Pancreas (tissue), 10 donors: ENCODE results near the gene KRT4. TPM values are rescaled to one million over a fixed set of nuclear protein-coding genes. Genes with fewer than 3 reads are reported as not detected.

Source experiments
- ATAC-seq, 4 donors: fragments of 200-7000 bp; cut with Tn5 transposase; one replicate each; pipeline versions ENCODE4 v1.8.0 to v1.9.1; 2020; ENCODE audit warnings: mild to moderate bottlenecking in 4 of 4, moderate library complexity in 4 of 4
- DNase-seq, 6 donors: peaks; one replicate each; pipeline ENCODE4 v3.0.0-alpha.2; 2020
- FAIRE-seq: peaks from 2 replicates; lab custom pipeline; 2012; peaks lifted over from hg19 to GRCh38; lab: Jason Lieb, UNC
- H3K27ac ChIP-seq, 4 donors: fragments of 200-600 bp; sonication (generic); 1 replicate in 3 of 4; 2 replicates in 1 of 4; pipeline versions ENCODE4 v1.5.0 to v1.8.0; 2020
- H3K27me3 ChIP-seq, 4 donors: fragments of 200-600 bp; one replicate each; pipeline ENCODE4 v1.8.0; 2021
- H3K36me3 ChIP-seq, 3 donors: fragments of 200-600 bp; sonication (generic) in 1 of 3; one replicate each; pipeline versions ENCODE4 v1.5.0 to v1.8.0; 2020 to 2021
- H3K4me1 ChIP-seq, 3 donors: fragments of 200-600 bp; one replicate each; pipeline ENCODE4 v1.8.0; 2021
- H3K4me3 ChIP-seq, 4 donors: fragments of 200-600 bp; sonication (generic) in 2 of 4; one replicate each; pipeline versions ENCODE4 v1.5.0 to v1.8.0; 2020 to 2021
- H3K9me3 ChIP-seq, 4 donors: fragments of 200-600 bp; one replicate each; pipeline ENCODE4 v1.8.0; 2021
- CTCF ChIP-seq, 4 donors: fragments of 200-600 bp; sonication (generic) in 3 of 4; IDR thresholded peaks; one replicate each; pipeline versions ENCODE4 v1.5.0 to v1.8.0; 2021; ENCODE audit warnings: antibody characterized with exemption in 4 of 4
- WGBS, 2 donors: extraction: QIAGEN DNeasy Blood & Tissue Kit; methylation state at CpG; one replicate each; pipeline ENCODE4 v1.1.7; 2013; 5-methylcytosine and 5-hydroxymethylcytosine counted together
- intact Hi-C, 3 donors: fragments of 100-400 bp; cut with DNase I; formaldehyde crosslinking; loops; one replicate each; pipeline versions ENCODE4 v1.11.1 to v1.14.2; 2022
- polyA plus RNA-seq, 2 donors: library from polyadenylated mRNA; stranded (reverse); fragments of 200-250 nt; gene quantifications; one replicate each; pipeline ENCODE4 v1.2.3, GENCODE V29; 2013
- total RNA-seq, 6 donors: library from RNA; stranded (reverse); fragmentation: NEBNext Ultra II Directional in 4 of 6; extraction: Animal tissue kit (Norgen Biotek cat#: 25700) in 4 of 6; gene quantifications; one replicate each; pipeline versions ENCODE4 v1.2.1 to v1.2.4, GENCODE V29; 2021 to 2023
- donor health status: healthy with polysubstance abuse.
- donor health status: DM: no; HTN: no; CAD: no; lungs with moderate emphysema.
- donor health status: DM: no; HTN: no; CAD: no.
- donor health status: control.
- donor health status: control.
- donor health status: Bipolar disorder and iron deficiency.
- donor health status: DM: yes; HTN: yes; CAD: no.
- donor health status: DM: no; HTN: no; CAD: no.
- donor health status: DM: no; HTN: no; CAD: no.
- donor health status: DM: yes; HTN: yes; CAD: no.

The KRT4 gene
- total RNA-seq (under 1 TPM in 5 of 6 donors, not detected in 1; 0.09 to 0.28 (median 0.20) TPM), polyA plus RNA-seq (1 to 10 TPM; 1.3 to 1.9 TPM)

GRCh38 chr12:52813885-52814709, at the start of gene KRT4:
KRT4 (minus strand) TSS chr12:52814116; CDS start chr12:52814058, 58 bp downstream.
- intact Hi-C loops: no loop called here
- FAIRE-seq (no peak), ATAC-seq (peak; percentile 43 to 73 (median 65)), DNase-seq (no peak)
- Histone ChIP-seq H3K9me3 (no peaks in the 10 kb centered on the region), H3K4me3 (no peak within 1 kb of the TSS), H3K4me1 (no peaks in the 10 kb centered on the region), H3K36me3 (no peaks in the 10 kb centered on the region), H3K27me3 (no peaks in the 10 kb centered on the region), H3K27ac (no peak within 1 kb of the TSS)
- TF ChIP-seq CTCF (IDR thresholded peaks at IDR 0.05): no peak
- 57 to 61% methylated on average over 15 of the region's 15 CpGs for WGBS, 2 donors

DNA sequence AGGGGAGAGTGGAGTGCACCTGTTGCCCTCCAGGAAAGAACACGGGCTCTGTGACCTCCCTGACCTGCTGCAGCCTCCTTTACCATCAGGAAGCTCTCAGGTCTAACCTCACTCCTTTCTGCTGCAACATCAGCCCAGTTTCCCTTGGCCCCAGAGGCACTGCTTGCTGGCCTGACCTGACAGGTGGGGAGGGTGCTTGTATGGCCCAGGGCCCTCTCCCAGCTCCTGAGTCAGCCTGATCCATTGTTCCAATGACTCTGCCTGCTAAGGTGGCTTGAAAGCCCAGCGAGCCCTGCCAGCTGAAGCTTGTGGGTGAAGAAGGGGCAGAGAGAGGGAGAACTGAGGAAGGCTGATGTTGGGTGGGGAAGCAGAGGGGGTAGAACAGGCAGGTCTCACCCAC, 48.1 kb upstream of the KRT4 start:
- H3K27me3 ChIP-seq: no peaks in the 10 kb centered on the region
- no peak for ATAC-seq
- H3K4me3 ChIP-seq: no peak overlapping the region
- no peak overlapping the region for H3K27ac ChIP-seq
- no peak for FAIRE-seq
- no peaks in the 10 kb centered on the region for H3K4me1 ChIP-seq
- no peak for TF ChIP-seq CTCF (IDR thresholded peaks at IDR 0.05)
- no peaks in the 10 kb centered on the region for H3K36me3 ChIP-seq
- no peak for DNase-seq
- no peaks in the 10 kb centered on the region for H3K9me3 ChIP-seq
- intact Hi-C loops: loop anchor here in 1 of 3 donors (10.0 kb wide), 1 partner anchor 487 kb away; no protein-coding TSS in a partner anchor
- 52 to 72% methylated on average over 2 of the region's 2 CpGs for WGBS, 2 donors

DNA sequence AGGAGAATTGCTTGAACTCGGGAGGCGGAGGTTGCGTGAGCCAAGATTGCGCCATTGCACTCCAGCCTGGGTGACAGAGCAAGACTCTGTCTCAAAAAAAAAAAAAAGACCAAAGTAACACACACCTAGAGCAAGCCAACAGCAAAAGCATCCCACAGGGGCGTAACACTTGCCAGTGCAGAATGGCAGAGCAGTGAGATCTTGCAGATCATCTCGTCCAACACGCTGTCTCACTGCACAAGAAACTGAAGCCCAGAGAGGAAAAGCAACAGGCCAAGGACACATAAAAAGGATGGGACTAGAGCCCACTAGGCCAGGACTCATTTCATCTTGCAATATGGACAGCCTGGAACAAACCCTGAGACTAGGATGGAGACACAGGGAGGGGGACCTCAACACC, 47.6 kb upstream of the KRT4 start:
- no peak for TF ChIP-seq CTCF (IDR thresholded peaks at IDR 0.05)
- ATAC-seq (no peak), DNase-seq (no peak), FAIRE-seq (no peak)
- no peaks in the 10 kb centered on the region for H3K36me3 ChIP-seq
- H3K4me1 ChIP-seq: no peaks in the 10 kb centered on the region
- no peak overlapping the region for H3K27ac ChIP-seq
- H3K4me3 ChIP-seq: no peak overlapping the region
- intact Hi-C loops: loop anchor here in 1 of 3 donors (10.0 kb wide), 1 partner anchor 487 kb away; no protein-coding TSS in a partner anchor
- no peaks in the 10 kb centered on the region for H3K9me3 ChIP-seq
- H3K27me3 ChIP-seq: no peaks in the 10 kb centered on the region
- 93 to 94% methylated on average over 7 of the region's 7 CpGs for WGBS, 2 donors

GRCh38 chr12:52860102-52860823, 46.3 kb upstream of the KRT4 start:
- H3K27ac ChIP-seq: no peak overlapping the region
- H3K9me3 ChIP-seq: no peaks in the 10 kb centered on the region
- no peaks in the 10 kb centered on the region for H3K27me3 ChIP-seq
- intact Hi-C loops: loop anchor here in 1 of 3 donors (10.0 kb wide), 1 partner anchor 485 kb away; no protein-coding TSS in a partner anchor
- no peak overlapping the region for H3K4me3 ChIP-seq
- DNase-seq: no peak
- no peak for TF ChIP-seq CTCF (IDR thresholded peaks at IDR 0.05)
- no peaks in the 10 kb centered on the region for H3K4me1 ChIP-seq
- peak in 3 of 4 donors; percentile 38 to 67 (median 66) for ATAC-seq
- no peak for FAIRE-seq
- H3K36me3 ChIP-seq: no peaks in the 10 kb centered on the region
- 76 to 83% methylated on average over 6 of the region's 6 CpGs for WGBS, 2 donors
